ENCODE results near the gene ZFYVE9. TPM values are rescaled to one million over a fixed set of nuclear protein-coding genes. Genes with fewer than 3 reads are reported as not detected.
A peak's percentile ranks its signal among the peaks of the same experiment; 100 is the strongest.

The ZFYVE9 gene
- total and polyA plus RNA-seq, 2 of the 13 experiments (the other 11 are each of a cell fraction or from before 2014, with no cell fraction given): 9.2 to 19.8 TPM

DNA sequence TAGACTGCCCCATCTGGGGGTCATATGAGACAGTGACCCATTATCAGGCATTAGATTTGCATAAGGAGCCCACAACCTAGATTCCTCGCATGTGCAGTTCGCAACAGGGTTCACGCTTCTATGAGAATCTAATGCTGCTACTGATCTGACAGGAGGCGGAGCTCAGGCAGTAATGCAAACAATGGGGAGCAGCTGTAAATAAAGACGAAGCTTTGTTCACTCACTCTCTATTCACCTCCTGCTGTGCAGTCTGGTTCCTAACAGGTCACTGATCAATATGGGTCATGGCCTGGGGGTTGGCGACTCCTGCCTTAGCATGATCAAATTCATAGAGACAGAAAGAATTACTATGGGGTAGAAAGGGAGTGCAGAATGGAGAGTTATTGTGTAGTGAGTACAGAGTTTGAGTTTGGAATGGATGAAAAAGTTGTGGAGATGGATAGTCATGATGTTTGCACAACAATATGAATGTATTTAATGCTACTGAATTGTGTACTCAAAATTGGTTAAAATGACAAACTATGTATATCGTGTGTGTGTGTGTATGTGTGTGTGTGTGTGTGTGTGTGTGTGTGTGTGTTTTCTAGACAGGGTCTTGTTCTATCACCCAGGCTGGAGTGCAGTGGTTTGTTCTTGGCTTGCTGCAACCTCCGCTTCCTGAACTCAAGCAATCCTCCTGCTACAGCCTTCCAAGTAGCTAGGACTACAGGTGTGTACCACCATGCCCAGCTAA lies 43.6 kb upstream of the ZFYVE9 start (continued):
- TF ChIP-seq MYNN (CRISPR knock-in tag; IDR thresholded peaks at IDR 0.05; ENCODE audit: low read depth): no peak
- TF ChIP-seq ZSCAN29 (CRISPR knock-in tag; conservative IDR thresholded peaks at IDR 0.05): no peak
- TF ChIP-seq PHB2 (IDR thresholded peaks at IDR 0.05; ENCODE audit: partially characterized antibody): no peak
- peak; percentile 75 for TF ChIP-seq TEAD3 (CRISPR knock-in tag; optimal IDR thresholded peaks at IDR 0.05; ENCODE audit: borderline replicate concordance)
- no peak for TF ChIP-seq TRIM24 (CRISPR knock-in tag; IDR thresholded peaks at IDR 0.05)
- TF ChIP-seq STAG1 (CRISPR knock-in tag; IDR thresholded peaks at IDR 0.05): no peak; the same call in 1 of the 2 replicates
- no peak for TF ChIP-seq IKZF4 (CRISPR knock-in tag; IDR thresholded peaks at IDR 0.05; ENCODE audit: borderline replicate concordance, low read depth, not compliant biosample characterization)
- no peak for TF ChIP-seq TMF1 (CRISPR knock-in tag; IDR thresholded peaks at IDR 0.05; ENCODE audit: low read depth)
- TF ChIP-seq, protein P1, sequence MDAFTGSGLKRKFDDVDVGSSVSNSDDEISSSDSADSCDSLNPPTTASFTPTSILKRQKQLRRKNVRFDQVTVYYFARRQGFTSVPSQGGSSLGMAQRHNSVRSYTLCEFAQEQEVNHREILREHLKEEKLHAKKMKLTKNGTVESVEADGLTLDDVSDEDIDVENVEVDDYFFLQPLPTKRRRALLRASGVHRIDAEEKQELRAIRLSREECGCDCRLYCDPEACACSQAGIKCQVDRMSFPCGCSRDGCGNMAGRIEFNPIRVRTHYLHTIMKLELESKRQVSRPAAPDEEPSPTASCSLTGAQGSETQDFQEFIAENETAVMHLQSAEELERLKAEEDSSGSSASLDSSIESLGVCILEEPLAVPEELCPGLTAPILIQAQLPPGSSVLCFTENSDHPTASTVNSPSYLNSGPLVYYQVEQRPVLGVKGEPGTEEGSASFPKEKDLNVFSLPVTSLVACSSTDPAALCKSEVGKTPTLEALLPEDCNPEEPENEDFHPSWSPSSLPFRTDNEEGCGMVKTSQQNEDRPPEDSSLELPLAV (CRISPR knock-in tag; conservative IDR thresholded peaks at IDR 0.05; ENCODE audit: low read depth): no peak
- TF ChIP-seq SAP130 (CRISPR knock-in tag; IDR thresholded peaks at IDR 0.05; ENCODE audit: low read depth): peak; percentile 79
- TF ChIP-seq ZMYM4 (CRISPR knock-in tag; IDR thresholded peaks at IDR 0.05): peak; percentile 58
- TF ChIP-seq MEIS2 (CRISPR knock-in tag; IDR thresholded peaks at IDR 0.05): peak; percentile 60; the same call in 1 of the 2 replicates
- no peak for TF ChIP-seq ZSCAN21 (CRISPR knock-in tag; IDR thresholded peaks at IDR 0.05; ENCODE audit: borderline replicate concordance)
- no peak for TF ChIP-seq ZNF605 (CRISPR knock-in tag; IDR thresholded peaks at IDR 0.05)
- no peak for TF ChIP-seq NFKB2 (CRISPR knock-in tag; IDR thresholded peaks at IDR 0.05; ENCODE audit: borderline replicate concordance)
- TF ChIP-seq MBD4 (IDR thresholded peaks at IDR 0.05; ENCODE audit: borderline replicate concordance, low read length): no peak
- TF ChIP-seq, protein P2, sequence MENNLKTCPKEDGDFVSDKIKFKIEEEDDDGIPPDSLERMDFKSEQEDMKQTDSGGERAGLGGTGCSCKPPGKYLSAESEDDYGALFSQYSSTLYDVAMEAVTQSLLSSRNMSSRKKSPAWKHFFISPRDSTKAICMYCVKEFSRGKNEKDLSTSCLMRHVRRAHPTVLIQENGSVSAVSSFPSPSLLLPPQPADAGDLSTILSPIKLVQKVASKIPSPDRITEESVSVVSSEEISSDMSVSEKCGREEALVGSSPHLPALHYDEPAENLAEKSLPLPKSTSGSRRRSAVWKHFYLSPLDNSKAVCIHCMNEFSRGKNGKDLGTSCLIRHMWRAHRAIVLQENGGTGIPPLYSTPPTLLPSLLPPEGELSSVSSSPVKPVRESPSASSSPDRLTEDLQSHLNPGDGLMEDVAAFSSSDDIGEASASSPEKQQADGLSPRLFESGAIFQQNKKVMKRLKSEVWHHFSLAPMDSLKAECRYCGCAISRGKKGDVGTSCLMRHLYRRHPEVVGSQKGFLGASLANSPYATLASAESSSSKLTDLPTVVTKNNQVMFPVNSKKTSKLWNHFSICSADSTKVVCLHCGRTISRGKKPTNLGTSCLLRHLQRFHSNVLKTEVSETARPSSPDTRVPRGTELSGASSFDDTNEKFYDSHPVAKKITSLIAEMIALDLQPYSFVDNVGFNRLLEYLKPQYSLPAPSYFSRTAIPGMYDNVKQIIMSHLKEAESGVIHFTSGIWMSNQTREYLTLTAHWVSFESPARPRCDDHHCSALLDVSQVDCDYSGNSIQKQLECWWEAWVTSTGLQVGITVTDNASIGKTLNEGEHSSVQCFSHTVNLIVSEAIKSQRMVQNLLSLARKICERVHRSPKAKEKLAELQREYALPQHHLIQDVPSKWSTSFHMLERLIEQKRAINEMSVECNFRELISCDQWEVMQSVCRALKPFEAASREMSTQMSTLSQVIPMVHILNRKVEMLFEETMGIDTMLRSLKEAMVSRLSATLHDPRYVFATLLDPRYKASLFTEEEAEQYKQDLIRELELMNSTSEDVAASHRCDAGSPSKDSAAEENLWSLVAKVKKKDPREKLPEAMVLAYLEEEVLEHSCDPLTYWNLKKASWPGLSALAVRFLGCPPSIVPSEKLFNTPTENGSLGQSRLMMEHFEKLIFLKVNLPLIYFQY (CRISPR knock-in tag; IDR thresholded peaks at IDR 0.05; ENCODE audit: borderline replicate concordance): peak; percentile 53; the same call in 1 of the 2 replicates
- TF ChIP-seq, protein P3, sequence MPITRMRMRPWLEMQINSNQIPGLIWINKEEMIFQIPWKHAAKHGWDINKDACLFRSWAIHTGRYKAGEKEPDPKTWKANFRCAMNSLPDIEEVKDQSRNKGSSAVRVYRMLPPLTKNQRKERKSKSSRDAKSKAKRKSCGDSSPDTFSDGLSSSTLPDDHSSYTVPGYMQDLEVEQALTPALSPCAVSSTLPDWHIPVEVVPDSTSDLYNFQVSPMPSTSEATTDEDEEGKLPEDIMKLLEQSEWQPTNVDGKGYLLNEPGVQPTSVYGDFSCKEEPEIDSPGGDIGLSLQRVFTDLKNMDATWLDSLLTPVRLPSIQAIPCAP (CRISPR knock-in tag; IDR thresholded peaks at IDR 0.05; ENCODE audit: low read depth): no peak
- no peak for TF ChIP-seq ZNF367 (CRISPR knock-in tag; IDR thresholded peaks at IDR 0.05; ENCODE audit: borderline replicate concordance)
- peak; percentile 98 for TF ChIP-seq SOX5 (CRISPR knock-in tag; IDR thresholded peaks at IDR 0.05; ENCODE audit: borderline replicate concordance)
- TF ChIP-seq ZNF143 (CRISPR knock-in tag; IDR thresholded peaks at IDR 0.05): no peak
- TF ChIP-seq, protein P4, sequence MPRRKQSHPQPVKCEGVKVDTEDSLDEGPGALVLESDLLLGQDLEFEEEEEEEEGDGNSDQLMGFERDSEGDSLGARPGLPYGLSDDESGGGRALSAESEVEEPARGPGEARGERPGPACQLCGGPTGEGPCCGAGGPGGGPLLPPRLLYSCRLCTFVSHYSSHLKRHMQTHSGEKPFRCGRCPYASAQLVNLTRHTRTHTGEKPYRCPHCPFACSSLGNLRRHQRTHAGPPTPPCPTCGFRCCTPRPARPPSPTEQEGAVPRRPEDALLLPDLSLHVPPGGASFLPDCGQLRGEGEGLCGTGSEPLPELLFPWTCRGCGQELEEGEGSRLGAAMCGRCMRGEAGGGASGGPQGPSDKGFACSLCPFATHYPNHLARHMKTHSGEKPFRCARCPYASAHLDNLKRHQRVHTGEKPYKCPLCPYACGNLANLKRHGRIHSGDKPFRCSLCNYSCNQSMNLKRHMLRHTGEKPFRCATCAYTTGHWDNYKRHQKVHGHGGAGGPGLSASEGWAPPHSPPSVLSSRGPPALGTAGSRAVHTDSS (CRISPR knock-in tag; conservative IDR thresholded peaks at IDR 0.05): no peak
- TF ChIP-seq TEAD2 (CRISPR knock-in tag; IDR thresholded peaks at IDR 0.05): no peak

Data from HepG2 (cell line).